Neuronal stem cell (in vitro differentiated cells): Measurements from ENCODE around the gene STK39.
A peak's percentile ranks its signal among the peaks of the same experiment; 100 is the strongest.
"Not testable (repeated sequence)": the region's sequence is repeated elsewhere in the genome, so short reads cannot be mapped to it uniquely, and the experiment has no call there.

ENCODE experiments used
- DNase-seq: peaks from one replicate; pipeline ENCODE4 v3.0.0-alpha.2; 2013; ENCODE audit warnings: low spot score
- H2AFZ ChIP-seq: one replicate; pipeline ENCODE4 v1.6.1; 2013; ENCODE audit warnings: mild to moderate bottlenecking, low read length, inconsistent platforms
- H2AK5ac ChIP-seq: 2 replicates; pipeline ENCODE4 v1.6.1; 2013; ENCODE audit warnings: low read depth, mild to moderate bottlenecking, inconsistent platforms, low read length, moderate library complexity, mixed read lengths
- H2BK120ac ChIP-seq: 2 replicates; pipeline ENCODE4 v1.6.1; 2013; ENCODE audit warnings: low read depth, mild to moderate bottlenecking, inconsistent platforms, low read length, moderate library complexity, mixed read lengths
- H2BK12ac ChIP-seq: one replicate; pipeline ENCODE4 v1.6.1; 2013; ENCODE audit warnings: low read length, inconsistent platforms
- H2BK15ac ChIP-seq: 2 replicates; pipeline ENCODE4 v1.6.1; 2013; ENCODE audit warnings: mild to moderate bottlenecking, low read length, inconsistent platforms, mixed read lengths
- H2BK5ac ChIP-seq: one replicate; pipeline ENCODE4 v1.6.1; 2013; ENCODE audit warnings: inconsistent platforms, mild to moderate bottlenecking, low read length, moderate library complexity
- H3K14ac ChIP-seq: one replicate; pipeline ENCODE4 v1.6.1; 2013; ENCODE audit warnings: low read length, inconsistent platforms
- H3K18ac ChIP-seq: 2 replicates; pipeline ENCODE4 v1.6.1; 2013; ENCODE audit warnings: low read length, inconsistent platforms
- H3K23ac ChIP-seq: 2 replicates; pipeline ENCODE4 v1.6.1; 2013; ENCODE audit warnings: low read depth, mild to moderate bottlenecking, mixed read lengths, low read length, inconsistent platforms; ENCODE audit not compliant: poor library complexity
- H3K27ac ChIP-seq: replicated peaks from 3 replicates; pipeline ENCODE4 v1.5.1; 2013; ENCODE audit warnings: low read length, inconsistent platforms
- H3K27me3 ChIP-seq, 3 experiments: 2 replicates each; pipeline ENCODE4 v1.6.1; 2013; ENCODE audit warnings: low read length in 3 of 3, mild to moderate bottlenecking in 2 of 3, inconsistent platforms in 1 of 3, low read depth in 1 of 3, mixed read lengths in 1 of 3, moderate library complexity in 1 of 3; ENCODE audit not compliant: control insufficient read depth in 3 of 3, insufficient read depth in 3 of 3
- H3K36me3 ChIP-seq, 2 donors: replicated peaks in 1 of 2; 2 replicates each; pipeline ENCODE4 v1.6.1; 2013; ENCODE audit warnings: low read length in 2 of 2; ENCODE audit not compliant: control insufficient read depth in 2 of 2, insufficient read depth in 2 of 2
- H3K4ac ChIP-seq: 2 replicates; pipeline ENCODE4 v1.6.1; 2013; ENCODE audit warnings: inconsistent platforms, mild to moderate bottlenecking, low read length, moderate library complexity
- H3K4me1 ChIP-seq, 2 donors: 1 replicate in 1 of 2; 2 replicates in 1 of 2; pipeline ENCODE4 v1.6.1; 2013; ENCODE audit warnings: low read length in 2 of 2, low read depth in 1 of 2; ENCODE audit not compliant: control insufficient read depth in 2 of 2, insufficient read depth in 1 of 2
- H3K4me2 ChIP-seq: one replicate; pipeline ENCODE4 v1.6.1; 2013; ENCODE audit warnings: mild to moderate bottlenecking, low read length, inconsistent platforms; ENCODE audit not compliant: insufficient read depth, poor library complexity, severe bottlenecking
- H3K4me3 ChIP-seq, 2 donors: 2 replicates each; pipeline ENCODE4 v1.5.1; 2013; ENCODE audit warnings: low read length in 2 of 2, mild to moderate bottlenecking in 2 of 2, inconsistent platforms in 1 of 2, moderate library complexity in 1 of 2
- H3K79me1 ChIP-seq: one replicate; pipeline ENCODE4 v1.6.1; 2013; ENCODE audit warnings: low read depth, mild to moderate bottlenecking, inconsistent platforms, low read length, moderate library complexity
- H3K9ac ChIP-seq: one replicate; pipeline ENCODE4 v1.6.1; 2013; ENCODE audit warnings: mild to moderate bottlenecking, low read depth, low read length, inconsistent platforms; ENCODE audit not compliant: poor library complexity
- H3K9me3 ChIP-seq, 2 donors: replicated peaks in 1 of 2; 2 replicates each; pipeline versions ENCODE3 to v1.6.1; 2013; ENCODE audit warnings: low read length in 2 of 2, mild to moderate bottlenecking in 2 of 2, inconsistent platforms in 1 of 2, low read depth in 1 of 2, mixed read lengths in 1 of 2, moderate library complexity in 1 of 2; ENCODE audit not compliant: control insufficient read depth in 2 of 2, insufficient read depth in 1 of 2
- H4K8ac ChIP-seq: one replicate; pipeline ENCODE4 v1.6.1; 2013; ENCODE audit warnings: low read depth, mild to moderate bottlenecking, inconsistent platforms, low read length, moderate library complexity
- H4K91ac ChIP-seq: one replicate; pipeline ENCODE4 v1.6.1; 2013; ENCODE audit warnings: low read length, low read depth, mild to moderate bottlenecking, inconsistent platforms; ENCODE audit not compliant: poor library complexity
- WGBS, 2 donors: extraction: QIAGEN DNeasy Blood & Tissue Kit; methylation state at CpG; one replicate each; pipeline ENCODE4 v1.1.7; 2013; ENCODE audit warnings: missing lambda C conversion rate in 2 of 2, mixed read lengths in 1 of 2; ENCODE audit not compliant: insufficient read length in 2 of 2, insufficient replicate concordance in 1 of 2; ENCODE audit errors: extremely low coverage in 2 of 2; 5-methylcytosine and 5-hydroxymethylcytosine counted together

The STK39 gene

GRCh38 chr2:168122210-168122609, 125.2 kb downstream of the STK39 start:
- H2BK120ac ChIP-seq, H3K23ac ChIP-seq, H3K4ac ChIP-seq, H4K8ac ChIP-seq, H3K4me3 ChIP-seq, H3K4me1 ChIP-seq, H2AK5ac ChIP-seq, H3K27me3 ChIP-seq, H3K9ac ChIP-seq, DNase-seq, H4K91ac ChIP-seq, H3K4me2 ChIP-seq, H3K14ac ChIP-seq, H3K27ac ChIP-seq, H2AFZ ChIP-seq, H2BK15ac ChIP-seq, H3K9me3 ChIP-seq, H3K79me1 ChIP-seq, H2BK5ac ChIP-seq, H3K18ac ChIP-seq, H2BK12ac ChIP-seq: not testable (repeated sequence)
- peaks cover 2 to 71% of the 10 kb centered on the region in 2 donors for H3K36me3 ChIP-seq
- no CpG with 5 or more reads among the region's 1 CpG for WGBS, 2 donors

GRCh38 chr2:168120730-168121129, 126.7 kb downstream of the STK39 start:
- no peak overlapping the region for H3K23ac ChIP-seq
- H3K4me2 ChIP-seq, result no peak overlapping the region
- DNase-seq, result no peak
- no peak overlapping the region for H3K4ac ChIP-seq
- H3K79me1 ChIP-seq, result no peaks in the 10 kb centered on the region
- no peak overlapping the region for H3K27ac ChIP-seq
- no CpG with 5 or more reads among the region's 3 CpGs for WGBS, 2 donors
- H2BK15ac ChIP-seq, result no peak overlapping the region
- H3K27me3 ChIP-seq, result no peaks in the 10 kb centered on the region
- no peak overlapping the region for H4K91ac ChIP-seq
- H3K4me3 ChIP-seq, result no peak overlapping the region
- no peak overlapping the region for H2AFZ ChIP-seq
- H2AK5ac ChIP-seq, result no peak overlapping the region
- no peak overlapping the region for H3K9ac ChIP-seq
- no peak overlapping the region for H2BK120ac ChIP-seq
- no peak overlapping the region for H2BK12ac ChIP-seq
- peaks cover 2 to 70% of the 10 kb centered on the region in 2 donors for H3K36me3 ChIP-seq
- no peak overlapping the region for H3K18ac ChIP-seq
- peaks cover 0 to 7% of the 10 kb centered on the region in 2 donors for H3K9me3 ChIP-seq
- peaks cover 1 to 7% of the 10 kb centered on the region in 2 donors for H3K4me1 ChIP-seq
- H2BK5ac ChIP-seq, result no peak overlapping the region
- no peak overlapping the region for H4K8ac ChIP-seq
- no peak overlapping the region for H3K14ac ChIP-seq

GRCh38 chr2:168120310-168120709, 127.1 kb downstream of the STK39 start:
- WGBS, 2 donors, result no CpG with 5 or more reads among the region's 4 CpGs
- peaks cover 1 to 7% of the 10 kb centered on the region in 2 donors for H3K4me1 ChIP-seq
- H3K27me3 ChIP-seq, result no peaks in the 10 kb centered on the region
- no peak overlapping the region for H3K4me2 ChIP-seq
- no peak overlapping the region for H2BK120ac ChIP-seq
- no peak overlapping the region for H3K9ac ChIP-seq
- no peak overlapping the region for H3K27ac ChIP-seq
- no peak overlapping the region for H3K4ac ChIP-seq
- H3K14ac ChIP-seq, result no peak overlapping the region
- H3K9me3 ChIP-seq, result peaks cover 0 to 7% of the 10 kb centered on the region in 2 donors
- no peak overlapping the region for H2BK5ac ChIP-seq
- H4K91ac ChIP-seq, result no peak overlapping the region
- no peak overlapping the region for H3K23ac ChIP-seq
- no peaks in the 10 kb centered on the region for H3K79me1 ChIP-seq
- H2BK15ac ChIP-seq, result no peak overlapping the region
- H3K4me3 ChIP-seq, result no peak overlapping the region
- H2BK12ac ChIP-seq, result no peak overlapping the region
- no peak overlapping the region for H3K18ac ChIP-seq
- no peak for DNase-seq
- no peak overlapping the region for H4K8ac ChIP-seq
- H2AK5ac ChIP-seq, result no peak overlapping the region
- no peak overlapping the region for H2AFZ ChIP-seq
- peaks cover 2 to 70% of the 10 kb centered on the region in 2 donors for H3K36me3 ChIP-seq

GRCh38 chr2:168119515-168120141, 127.8 kb downstream of the STK39 start:
- H2BK120ac ChIP-seq, result no peak overlapping the region
- no CpG with 5 or more reads among the region's 4 CpGs for WGBS, 2 donors

More at GRCh38 chr2:168119515-168120141, 127.8 kb downstream of the STK39 start:
- Histone ChIP-seq H2AFZ (no peak overlapping the region), H2BK5ac (no peak overlapping the region), H3K14ac (no peak overlapping the region), H3K27ac (no peak overlapping the region), H3K79me1 (no peaks in the 10 kb centered on the region), H3K4me3 (no peak overlapping the region), H3K4me1 (peaks cover 1 to 7% of the 10 kb centered on the region in 2 donors), H4K91ac (no peak overlapping the region), H3K4me2 (no peak overlapping the region), H2BK12ac (no peak overlapping the region), H3K23ac (no peak overlapping the region), H3K36me3 (peaks cover 2 to 71% of the 10 kb centered on the region in 2 donors), H2BK15ac (no peak overlapping the region), H2AK5ac (no peak overlapping the region), H3K9ac (no peak overlapping the region), H3K9me3 (peaks cover 0 to 7% of the 10 kb centered on the region in 2 donors), H3K4ac (no peak overlapping the region), H3K27me3 (no peaks in the 10 kb centered on the region), H4K8ac (no peak overlapping the region), H3K18ac (no peak overlapping the region)
- DNase-seq, result peak; percentile 69
